Measurements from ENCODE around the gene MED25.

MED25 gene

DNA sequence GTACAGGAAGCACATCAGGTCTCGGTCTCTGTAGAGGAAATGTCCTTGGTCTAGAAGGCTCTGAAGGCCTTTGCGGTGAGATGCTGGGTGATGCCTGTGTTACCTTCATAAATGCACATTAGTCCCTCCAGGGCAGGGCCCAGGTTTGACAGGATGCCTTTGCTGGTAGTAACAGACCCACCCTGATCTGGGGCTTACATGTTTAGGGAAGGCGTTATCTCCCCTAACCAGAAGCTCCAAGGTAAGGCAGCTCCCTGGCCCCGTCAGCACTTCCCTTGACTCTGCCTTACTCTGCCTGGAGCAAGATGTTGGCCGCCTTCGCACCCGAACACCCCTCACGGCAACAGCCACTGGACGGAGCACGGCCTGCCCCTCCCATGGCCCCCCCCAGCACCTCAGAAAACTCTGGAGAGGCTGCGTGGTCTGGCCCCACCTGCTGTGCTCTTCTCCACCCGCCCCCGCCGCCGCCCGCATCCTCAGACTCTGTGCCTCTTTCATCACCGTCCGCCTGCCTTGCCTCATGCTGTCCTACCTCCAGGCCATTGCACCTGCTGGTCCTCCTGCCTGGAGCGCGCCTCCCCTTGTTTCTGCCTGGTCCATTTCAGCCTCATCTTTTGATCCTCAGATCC is 42.2 kb upstream of the MED25 start:
- TF ChIP-seq, protein P1, sequence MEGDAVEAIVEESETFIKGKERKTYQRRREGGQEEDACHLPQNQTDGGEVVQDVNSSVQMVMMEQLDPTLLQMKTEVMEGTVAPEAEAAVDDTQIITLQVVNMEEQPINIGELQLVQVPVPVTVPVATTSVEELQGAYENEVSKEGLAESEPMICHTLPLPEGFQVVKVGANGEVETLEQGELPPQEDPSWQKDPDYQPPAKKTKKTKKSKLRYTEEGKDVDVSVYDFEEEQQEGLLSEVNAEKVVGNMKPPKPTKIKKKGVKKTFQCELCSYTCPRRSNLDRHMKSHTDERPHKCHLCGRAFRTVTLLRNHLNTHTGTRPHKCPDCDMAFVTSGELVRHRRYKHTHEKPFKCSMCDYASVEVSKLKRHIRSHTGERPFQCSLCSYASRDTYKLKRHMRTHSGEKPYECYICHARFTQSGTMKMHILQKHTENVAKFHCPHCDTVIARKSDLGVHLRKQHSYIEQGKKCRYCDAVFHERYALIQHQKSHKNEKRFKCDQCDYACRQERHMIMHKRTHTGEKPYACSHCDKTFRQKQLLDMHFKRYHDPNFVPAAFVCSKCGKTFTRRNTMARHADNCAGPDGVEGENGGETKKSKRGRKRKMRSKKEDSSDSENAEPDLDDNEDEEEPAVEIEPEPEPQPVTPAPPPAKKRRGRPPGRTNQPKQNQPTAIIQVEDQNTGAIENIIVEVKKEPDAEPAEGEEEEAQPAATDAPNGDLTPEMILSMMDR (conservative IDR thresholded peaks at IDR 0.05; ENCODE audit: low read depth), result no peak
- POLR2A ChIA-PET (ENCODE audit: low non-redundant PET), result no interaction called here

DNA sequence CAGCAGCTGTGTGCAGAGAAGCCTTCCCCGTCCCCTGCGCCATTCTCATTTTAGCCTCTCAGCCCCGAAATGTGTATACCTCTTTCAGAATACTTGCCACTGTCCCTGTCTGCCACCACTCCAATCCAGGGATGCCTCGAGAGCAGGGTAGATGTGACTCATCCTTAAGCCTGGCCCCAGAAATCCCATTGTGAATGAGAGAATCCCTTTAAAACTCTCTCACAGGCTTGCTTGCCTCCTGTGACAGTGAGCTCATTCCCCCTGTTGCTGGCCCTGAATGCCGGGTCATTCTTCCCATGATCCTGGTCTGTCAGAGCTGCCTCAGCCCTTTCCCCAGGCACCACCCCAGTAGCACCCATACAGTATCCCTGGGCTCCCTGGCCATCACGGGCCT is 41.7 kb upstream of the MED25 start:
- peak overlapping the region; percentile 75 for H3K27ac ChIP-seq
- TF ChIP-seq, protein P1 (conservative IDR thresholded peaks at IDR 0.05; ENCODE audit: low read depth), result no peak
- ChIA-PET POLR2A (ENCODE audit: low non-redundant PET) (no interaction called here), CTCF (interaction anchor here (0.6 kb wide), 2 partner anchors 25 to 29 kb away, joined by 3 read pairs; no protein-coding TSS in a partner anchor)
- no peak for DNase-seq (ENCODE audit: low spot score)

More for the DNA sequence above, 42.2 kb upstream of the MED25 start:
- DNase-seq (ENCODE audit: low spot score), result no peak
- peak overlapping the region; percentile 75 for H3K27ac ChIP-seq
- CTCF ChIA-PET, result interaction anchor here (0.6 kb wide), 2 partner anchors 25 to 29 kb away, joined by 3 read pairs; no protein-coding TSS in a partner anchor

DNA sequence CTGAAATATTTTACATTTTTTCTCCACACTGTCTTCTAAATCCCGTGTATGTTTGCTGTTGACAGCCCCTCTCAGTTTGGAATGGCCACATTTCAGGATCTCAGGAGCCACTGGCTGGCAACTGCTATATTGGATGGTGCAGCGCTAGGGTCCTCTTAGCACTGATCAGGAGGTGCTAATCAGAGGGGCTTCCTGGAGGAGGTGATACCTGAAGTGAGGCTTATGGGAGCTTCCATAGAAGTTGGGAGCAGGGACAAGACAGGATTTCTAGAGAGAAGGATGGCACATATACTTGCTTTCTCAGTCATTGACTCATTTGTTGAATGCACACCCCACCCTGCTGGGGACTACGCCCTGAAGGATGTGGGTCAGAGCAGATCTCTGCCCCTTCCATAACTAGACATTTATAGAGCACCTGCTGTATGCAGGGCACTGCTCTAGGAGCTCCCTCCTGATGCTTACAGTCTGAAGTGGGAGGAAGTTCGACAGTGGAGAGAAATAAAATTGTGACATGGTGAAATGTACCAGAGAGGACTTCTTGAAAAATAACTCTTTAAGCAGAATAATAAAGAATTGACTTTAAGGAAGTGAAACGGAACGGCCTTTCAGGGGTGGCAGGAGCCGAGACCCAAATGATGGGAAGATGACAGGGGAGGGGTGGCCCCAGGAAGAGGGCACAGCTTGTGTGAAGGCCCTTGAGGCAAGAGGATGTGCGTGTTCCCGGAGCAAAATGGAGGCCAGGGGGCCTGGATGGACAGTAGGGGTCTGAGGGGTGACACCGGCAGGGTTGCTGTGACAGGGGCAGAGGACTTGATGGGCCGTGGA is 38.1 kb upstream of the MED25 start:
- TF ChIP-seq, protein P1 (conservative IDR thresholded peaks at IDR 0.05; ENCODE audit: low read depth), result no peak
- DNase-seq (ENCODE audit: low spot score), result no peak
- ChIA-PET POLR2A (ENCODE audit: low non-redundant PET) (no interaction called here), CTCF (no interaction called here)
- H3K27ac ChIP-seq, result peak overlapping the region; percentile 19

DNA sequence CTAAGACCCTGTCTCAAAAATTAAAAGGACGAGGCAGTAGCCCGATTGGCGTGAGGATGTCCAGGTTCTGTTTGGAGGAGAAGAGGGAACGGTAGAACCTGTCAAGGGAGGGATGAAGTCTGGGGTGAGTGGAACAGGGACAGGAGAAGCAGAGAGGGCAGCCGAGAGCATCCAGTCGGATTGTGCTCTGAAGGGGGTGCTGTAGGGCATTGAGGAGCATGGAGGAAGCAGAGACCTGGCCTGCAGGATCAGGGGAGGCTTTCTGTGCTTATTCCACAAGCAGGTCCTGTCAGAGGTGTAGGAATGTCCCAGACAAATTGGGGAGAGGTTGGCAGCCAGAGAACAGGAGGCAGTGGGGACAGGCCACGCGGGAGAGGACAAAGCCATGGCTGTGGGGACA is 37.2 kb upstream of the MED25 start:
- peak overlapping the region; percentile 19 for H3K27ac ChIP-seq
- DNase-seq (ENCODE audit: low spot score), result no peak
- TF ChIP-seq, protein P1 (conservative IDR thresholded peaks at IDR 0.05; ENCODE audit: low read depth), result no peak
- CTCF ChIA-PET, result interaction anchor here (0.6 kb wide), 1 partner anchor 63 kb away, joined by 4 read pairs; no protein-coding TSS in a partner anchor
- POLR2A ChIA-PET (ENCODE audit: low non-redundant PET), result no interaction called here

DNA sequence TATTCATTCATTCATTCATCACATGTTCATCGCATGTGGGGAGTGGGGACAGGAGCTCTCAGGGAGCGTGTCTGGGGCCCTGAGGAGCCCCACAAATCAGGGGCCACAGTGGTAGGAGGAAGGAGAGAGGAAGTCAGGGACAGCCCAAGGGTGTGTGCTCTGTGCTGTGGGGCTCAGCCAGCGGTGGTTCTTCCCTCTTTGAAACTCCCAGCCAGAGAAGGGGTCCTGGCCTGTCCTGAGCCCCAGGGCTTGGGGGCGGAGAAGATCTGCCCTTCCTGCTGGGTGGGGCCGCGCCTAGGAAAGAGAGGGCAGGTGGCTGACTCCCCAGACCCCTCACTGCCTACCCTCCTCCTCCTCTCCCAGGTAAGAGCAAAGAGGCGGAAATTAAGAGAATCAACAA is 36.7 kb upstream of the MED25 start:
- POLR2A ChIA-PET (ENCODE audit: low non-redundant PET), result no interaction called here
- H3K27ac ChIP-seq, result peak overlapping the region; percentile 19
- no peak for DNase-seq (ENCODE audit: low spot score)
- TF ChIP-seq, protein P1 (conservative IDR thresholded peaks at IDR 0.05; ENCODE audit: low read depth), result no peak
- CTCF ChIA-PET, result interaction anchor here (0.6 kb wide), 1 partner anchor 63 kb away, joined by 4 read pairs; no protein-coding TSS in a partner anchor

DNA sequence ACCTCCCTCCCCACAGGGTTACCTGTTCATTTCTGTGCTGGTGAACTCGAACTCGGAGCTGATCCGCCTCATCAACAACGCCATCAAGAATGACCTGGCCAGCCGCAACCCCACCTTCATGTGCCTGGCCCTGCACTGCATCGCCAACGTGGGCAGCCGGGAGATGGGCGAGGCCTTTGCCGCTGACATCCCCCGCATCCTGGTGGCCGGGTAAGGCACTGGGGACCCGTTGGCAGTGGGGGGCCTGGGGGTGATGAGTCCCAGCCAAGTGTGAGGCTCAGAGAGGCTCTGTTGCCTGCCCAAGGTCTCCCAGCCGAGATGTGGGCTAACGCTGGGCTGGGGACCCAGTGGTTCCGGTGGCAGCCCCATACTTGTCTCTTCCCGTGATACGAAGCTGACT is 35.6 kb upstream of the MED25 start:
- CTCF ChIA-PET, result no interaction called here
- no peak for DNase-seq (ENCODE audit: low spot score)
- POLR2A ChIA-PET (ENCODE audit: low non-redundant PET), result no interaction called here
- TF ChIP-seq, protein P1 (conservative IDR thresholded peaks at IDR 0.05; ENCODE audit: low read depth), result no peak
- no peak overlapping the region for H3K27ac ChIP-seq

Data from RWPE1 (cell line).